DND-41 (cell line): ENCODE results near the gene KIT.

Experiments used
- ATAC-seq: fragments of 200-7000 bp; cut with Tn5 transposase; 3 replicates; pipeline ENCODE4 v1.9.1; 2021; ENCODE audit warnings: low read depth; ENCODE audit not compliant: insufficient read depth
- DNase-seq: peaks from one replicate; pipeline ENCODE4 v3.0.0-alpha.2; 2020
- H2AFZ ChIP-seq: 2 replicates; pipeline ENCODE4 v1.6.0; 2012; ENCODE audit warnings: low read depth, low read length
- H3K27ac ChIP-seq: 2 replicates; pipeline ENCODE4 v1.5.1; 2012; ENCODE audit warnings: low read length, inconsistent platforms
- H3K27me3 ChIP-seq: fragments of 200-600 bp; sonication (generic); 2 replicates; pipeline ENCODE4 v1.6.0; 2012; ENCODE audit warnings: low read length, mild to moderate bottlenecking, inconsistent platforms; ENCODE audit not compliant: insufficient read depth, poor library complexity
- H3K36me3 ChIP-seq: 2 replicates; pipeline ENCODE4 v1.5.1; 2012; ENCODE audit warnings: low read length, inconsistent platforms; ENCODE audit not compliant: insufficient read depth
- H3K4me1 ChIP-seq: 2 replicates; pipeline ENCODE4 v1.5.1; 2012; ENCODE audit warnings: mild to moderate bottlenecking, low read length; ENCODE audit not compliant: insufficient read depth
- H3K4me2 ChIP-seq: 2 replicates; pipeline ENCODE4 v1.6.0; 2012; ENCODE audit warnings: mild to moderate bottlenecking, moderate library complexity, low read length, inconsistent platforms; ENCODE audit not compliant: insufficient read depth
- H3K4me3 ChIP-seq, 2 experiments: fragments of 200-600 bp in 1 of 2; shearing (Covaris generic) in 1 of 2; 2 replicates each; pipeline ENCODE4 v1.5.1; 2012 to 2016; ENCODE audit warnings: inconsistent platforms in 2 of 2, low read length in 2 of 2, mild to moderate bottlenecking in 2 of 2, low read depth in 1 of 2, moderate library complexity in 1 of 2
- H3K79me2 ChIP-seq: 2 replicates; pipeline ENCODE4 v1.6.0; 2012; ENCODE audit warnings: low read length, inconsistent platforms; ENCODE audit not compliant: insufficient read depth
- H3K9ac ChIP-seq: 2 replicates; pipeline ENCODE4 v1.6.0; 2012; ENCODE audit warnings: low read depth, mild to moderate bottlenecking, inconsistent platforms, low read length, moderate library complexity
- H3K9me3 ChIP-seq: 2 replicates; pipeline ENCODE4 v1.5.1; 2012; ENCODE audit warnings: low read length, moderate library complexity, mild to moderate bottlenecking, inconsistent platforms; ENCODE audit not compliant: insufficient read depth, severe bottlenecking
- H4K20me1 ChIP-seq: 2 replicates; pipeline ENCODE4 v1.6.0; 2012; ENCODE audit warnings: low read length; ENCODE audit not compliant: insufficient read depth
- EZH2 ChIP-seq: IDR thresholded peaks from 3 replicates; pipeline ENCODE4 v1.6.1; 2012; ENCODE audit warnings: borderline replicate concordance, low read depth, mild to moderate bottlenecking, moderate library complexity, low read length, inconsistent platforms; ENCODE audit not compliant: severe bottlenecking
- TF ChIP-seq, protein P1 (sequence below): IDR thresholded peaks from 2 replicates; pipeline ENCODE4 v1.5.1; 2012; ENCODE audit warnings: borderline replicate concordance, low read length, moderate library complexity, mild to moderate bottlenecking; ENCODE audit not compliant: poor library complexity, severe bottlenecking; ENCODE audit errors: extremely low read depth

The KIT gene

DNA sequence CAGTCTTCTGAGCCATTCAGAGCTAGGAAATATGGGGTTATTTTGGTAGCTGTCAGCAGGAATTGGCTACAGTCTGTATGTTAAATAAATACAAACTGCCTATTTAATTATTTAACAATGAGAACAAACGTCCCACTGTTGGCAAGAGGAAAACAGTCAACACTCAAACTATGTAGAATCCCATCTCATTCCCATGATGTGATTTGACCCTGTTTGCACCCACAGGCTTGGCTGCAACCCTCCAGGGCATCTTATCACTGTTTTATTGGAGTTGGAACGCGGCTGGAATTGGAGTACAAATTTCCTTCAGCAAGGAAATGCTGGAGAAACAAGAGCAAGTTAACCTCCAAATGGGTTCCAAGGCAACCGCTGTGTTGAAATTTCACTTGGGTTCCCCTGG, 124.0 kb downstream of the KIT start:
- H4K20me1 ChIP-seq, result no peaks in the 10 kb centered on the region
- DNase-seq, result no peak
- H3K36me3 ChIP-seq, result no peaks in the 10 kb centered on the region
- H3K4me2 ChIP-seq, result no peak overlapping the region
- no peaks in the 10 kb centered on the region for H3K9me3 ChIP-seq
- no peak overlapping the region for H3K27ac ChIP-seq
- H3K79me2 ChIP-seq, result no peaks in the 10 kb centered on the region
- H3K4me1 ChIP-seq, result no peaks in the 10 kb centered on the region
- no peak overlapping the region for H2AFZ ChIP-seq
- no peak overlapping the region for H3K4me3 ChIP-seq
- H3K9ac ChIP-seq, result no peak overlapping the region
- no peak for ATAC-seq
- TF ChIP-seq EZH2, result no peak
- TF ChIP-seq, protein P1, sequence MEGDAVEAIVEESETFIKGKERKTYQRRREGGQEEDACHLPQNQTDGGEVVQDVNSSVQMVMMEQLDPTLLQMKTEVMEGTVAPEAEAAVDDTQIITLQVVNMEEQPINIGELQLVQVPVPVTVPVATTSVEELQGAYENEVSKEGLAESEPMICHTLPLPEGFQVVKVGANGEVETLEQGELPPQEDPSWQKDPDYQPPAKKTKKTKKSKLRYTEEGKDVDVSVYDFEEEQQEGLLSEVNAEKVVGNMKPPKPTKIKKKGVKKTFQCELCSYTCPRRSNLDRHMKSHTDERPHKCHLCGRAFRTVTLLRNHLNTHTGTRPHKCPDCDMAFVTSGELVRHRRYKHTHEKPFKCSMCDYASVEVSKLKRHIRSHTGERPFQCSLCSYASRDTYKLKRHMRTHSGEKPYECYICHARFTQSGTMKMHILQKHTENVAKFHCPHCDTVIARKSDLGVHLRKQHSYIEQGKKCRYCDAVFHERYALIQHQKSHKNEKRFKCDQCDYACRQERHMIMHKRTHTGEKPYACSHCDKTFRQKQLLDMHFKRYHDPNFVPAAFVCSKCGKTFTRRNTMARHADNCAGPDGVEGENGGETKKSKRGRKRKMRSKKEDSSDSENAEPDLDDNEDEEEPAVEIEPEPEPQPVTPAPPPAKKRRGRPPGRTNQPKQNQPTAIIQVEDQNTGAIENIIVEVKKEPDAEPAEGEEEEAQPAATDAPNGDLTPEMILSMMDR, result no peak
- no peaks in the 10 kb centered on the region for H3K27me3 ChIP-seq

DNA sequence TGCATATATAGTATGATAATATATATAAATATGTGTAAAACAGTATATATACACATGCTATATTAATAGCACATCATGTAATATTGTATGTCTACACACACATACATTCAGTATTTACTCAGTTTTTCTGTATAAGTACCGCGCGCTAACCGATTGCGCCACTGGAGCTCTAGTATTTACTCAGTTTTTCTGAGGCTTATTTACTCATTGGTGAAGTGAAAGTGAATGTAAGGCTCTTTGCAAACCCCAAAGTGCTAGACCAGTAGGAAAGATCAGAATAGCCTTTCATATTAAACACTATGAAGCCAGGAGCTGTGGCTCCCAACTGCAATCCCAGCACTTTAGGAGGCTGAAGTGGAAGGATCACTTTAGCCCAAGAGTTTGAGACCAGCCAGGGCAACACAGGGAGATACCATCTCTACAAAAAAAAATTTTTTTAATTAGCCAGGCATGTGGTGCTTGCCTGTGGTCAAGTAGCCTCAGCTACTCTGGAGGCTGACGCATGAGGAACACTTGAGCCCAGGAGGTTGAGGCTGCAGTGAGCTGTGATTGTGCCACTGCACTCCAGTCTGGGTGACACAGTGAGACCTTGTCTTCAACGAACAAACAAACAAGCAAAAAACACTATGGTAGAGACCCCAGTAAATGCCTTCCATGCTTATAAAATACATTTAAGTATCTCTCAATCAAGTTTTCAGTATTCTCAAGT, 125.8 kb downstream of the KIT start:
- TF ChIP-seq, protein P1, result no peak
- no peak for TF ChIP-seq EZH2
- H3K4me2 ChIP-seq, result no peak overlapping the region
- no peaks in the 10 kb centered on the region for H3K27me3 ChIP-seq
- no peak overlapping the region for H3K27ac ChIP-seq
- no peak for DNase-seq
- H3K4me3 ChIP-seq, result no peak overlapping the region
- no peaks in the 10 kb centered on the region for H3K36me3 ChIP-seq
- H2AFZ ChIP-seq, result no peak overlapping the region
- no peak overlapping the region for H3K9ac ChIP-seq
- no peak for ATAC-seq
- no peaks in the 10 kb centered on the region for H3K79me2 ChIP-seq
- H3K4me1 ChIP-seq, result no peaks in the 10 kb centered on the region
- H4K20me1 ChIP-seq, result no peaks in the 10 kb centered on the region
- H3K9me3 ChIP-seq, result no peaks in the 10 kb centered on the region

DNA sequence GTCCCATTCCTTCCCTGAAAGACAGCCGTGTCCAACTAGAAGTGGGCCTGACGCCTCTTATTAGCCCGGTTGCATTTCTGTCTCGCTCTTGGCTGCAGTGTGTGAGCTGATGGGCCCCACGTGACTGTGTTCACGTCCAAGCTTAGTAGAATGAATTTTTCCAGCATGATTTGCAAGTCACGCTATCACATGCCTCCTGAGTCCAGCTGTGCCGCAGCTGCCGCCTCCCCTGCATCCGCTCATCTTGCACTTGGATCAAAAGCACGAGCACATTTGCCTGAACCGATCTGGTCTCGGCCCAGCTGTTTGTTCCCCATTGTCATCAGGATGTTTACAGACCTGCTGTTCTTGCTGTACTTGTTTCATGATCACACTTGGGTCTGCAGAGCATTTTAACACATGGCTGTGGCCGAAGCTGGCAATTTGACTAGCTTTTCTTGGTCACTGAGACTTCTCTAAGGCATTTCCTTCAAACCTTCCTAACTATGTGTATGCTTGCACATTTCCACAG, 126.5 kb downstream of the KIT start:
- no peak overlapping the region for H2AFZ ChIP-seq
- no peak overlapping the region for H3K9ac ChIP-seq
- H3K36me3 ChIP-seq, result no peaks in the 10 kb centered on the region
- no peak overlapping the region for H3K27ac ChIP-seq
- ATAC-seq, result no peak
- no peak for DNase-seq
- no peaks in the 10 kb centered on the region for H3K27me3 ChIP-seq
- H4K20me1 ChIP-seq, result no peaks in the 10 kb centered on the region
- H3K4me3 ChIP-seq, result no peak overlapping the region
- H3K4me1 ChIP-seq, result no peaks in the 10 kb centered on the region
- TF ChIP-seq, protein P1, result no peak
- TF ChIP-seq EZH2, result no peak
- no peaks in the 10 kb centered on the region for H3K79me2 ChIP-seq
- H3K4me2 ChIP-seq, result no peak overlapping the region
- H3K9me3 ChIP-seq, result no peaks in the 10 kb centered on the region
